Prostate gland (tissue), 2 donors: ENCODE results near the gene COIL.
"Not testable (repeated sequence)": the region's sequence is repeated elsewhere in the genome, so short reads cannot be mapped to it uniquely, and the experiment has no call there.

Experiments used
- CTCF ChIP-seq, 4 experiments: fragments of 200-600 bp in 2 of 4; fragments of 450-650 bp in 2 of 4; sonication (generic) in 2 of 4; IDR thresholded peaks; 1 replicate in 3 of 4; 2 replicates in 1 of 4; pipeline ENCODE4 v1.5.1; 2016 to 2019; ENCODE audit warnings: antibody characterized with exemption in 4 of 4, mild to moderate bottlenecking in 2 of 4, moderate library complexity in 2 of 4
- POLR2A ChIP-seq: fragments of 450-650 bp; IDR thresholded peaks from one replicate; pipeline ENCODE4 v1.6.1; 2016; ENCODE audit warnings: antibody characterized with exemption, mild to moderate bottlenecking
- POLR2AphosphoS5 ChIP-seq: sonication (generic); formaldehyde crosslinking; IDR thresholded peaks from one replicate; pipeline ENCODE4 v1.6.1; 2017; ENCODE audit warnings: antibody characterized with exemption

- TF ChIP-seq CTCF (IDR thresholded peaks at IDR 0.05); POLR2AphosphoS5; POLR2A: not testable (repeated sequence)
These were observed 4.4 kb upstream of the COIL start for GRCh38 chr17:56965241-56965640.
